Calu3 (cell line): ENCODE data around the gene ABCG1. TPM values are rescaled to one million over a fixed set of nuclear protein-coding genes. Genes with fewer than 3 reads are reported as not detected.

ENCODE experiments used
- BruUV-seq: library from RNA; stranded (reverse); fragments of 400-500 nt; replicated peaks from 2 replicates; lab custom pipeline; 2021; lab: Mats Ljungman, UMichigan
- CTCF ChIA-PET: fragments of 300-600 bp; sonication (Branson Sonifier 250); formaldehyde crosslinking; loops from one replicate; lab custom pipeline; 2022; ENCODE audit warnings: antibody characterized with exemption; lab: Charles Lee
- DNase-seq: peaks from one replicate; pipeline ENCODE4 v3.0.0; 2022
- H3K27ac Mint-ChIP-seq: one replicate; pipeline ENCODE4 v1.8.0; 2022; ENCODE audit warnings: mixed read lengths; ENCODE audit not compliant: unreplicated experiment
- H3K27me3 Mint-ChIP-seq: one replicate; pipeline ENCODE4 v1.8.0; 2022; ENCODE audit warnings: mixed read lengths; ENCODE audit not compliant: unreplicated experiment
- H3K36me3 Mint-ChIP-seq: one replicate; pipeline ENCODE4 v1.8.0; 2022; ENCODE audit warnings: mild to moderate bottlenecking, moderate library complexity, mixed read lengths; ENCODE audit not compliant: insufficient read depth, unreplicated experiment
- H3K4me1 Mint-ChIP-seq: one replicate; pipeline ENCODE4 v1.8.0; 2022; ENCODE audit warnings: mild to moderate bottlenecking, low read depth, mixed read lengths; ENCODE audit not compliant: unreplicated experiment
- H3K4me3 Mint-ChIP-seq: one replicate; pipeline ENCODE4 v1.8.0; 2022; ENCODE audit warnings: mild to moderate bottlenecking, low read depth, moderate library complexity, mixed read lengths; ENCODE audit not compliant: unreplicated experiment
- H3K9me3 Mint-ChIP-seq: one replicate; pipeline ENCODE4 v1.8.0; 2022; ENCODE audit warnings: low read depth, mixed read lengths; ENCODE audit not compliant: unreplicated experiment
- intact Hi-C: fragments of 100-400 bp; cut with micrococcal nuclease; formaldehyde crosslinking; loops from one replicate; pipeline ENCODE4 v1.10.0; 2022; ENCODE audit not compliant: unreplicated experiment
- total RNA-seq: library from RNA; stranded (reverse); gene quantifications from 2 replicates; pipeline ENCODE4 v1.2.3, GENCODE V29; 2022
- TF ChIP-seq, protein P1 (sequence below): fragments of 200-600 bp; IDR thresholded peaks from one replicate; pipeline ENCODE4 v1.8.0; 2022; ENCODE audit warnings: antibody characterized with exemption; ENCODE audit not compliant: unreplicated experiment

ABCG1 gene
- total RNA-seq, 1 experiment from 2014 or later: 0.19 TPM

- TF ChIP-seq, protein P1, sequence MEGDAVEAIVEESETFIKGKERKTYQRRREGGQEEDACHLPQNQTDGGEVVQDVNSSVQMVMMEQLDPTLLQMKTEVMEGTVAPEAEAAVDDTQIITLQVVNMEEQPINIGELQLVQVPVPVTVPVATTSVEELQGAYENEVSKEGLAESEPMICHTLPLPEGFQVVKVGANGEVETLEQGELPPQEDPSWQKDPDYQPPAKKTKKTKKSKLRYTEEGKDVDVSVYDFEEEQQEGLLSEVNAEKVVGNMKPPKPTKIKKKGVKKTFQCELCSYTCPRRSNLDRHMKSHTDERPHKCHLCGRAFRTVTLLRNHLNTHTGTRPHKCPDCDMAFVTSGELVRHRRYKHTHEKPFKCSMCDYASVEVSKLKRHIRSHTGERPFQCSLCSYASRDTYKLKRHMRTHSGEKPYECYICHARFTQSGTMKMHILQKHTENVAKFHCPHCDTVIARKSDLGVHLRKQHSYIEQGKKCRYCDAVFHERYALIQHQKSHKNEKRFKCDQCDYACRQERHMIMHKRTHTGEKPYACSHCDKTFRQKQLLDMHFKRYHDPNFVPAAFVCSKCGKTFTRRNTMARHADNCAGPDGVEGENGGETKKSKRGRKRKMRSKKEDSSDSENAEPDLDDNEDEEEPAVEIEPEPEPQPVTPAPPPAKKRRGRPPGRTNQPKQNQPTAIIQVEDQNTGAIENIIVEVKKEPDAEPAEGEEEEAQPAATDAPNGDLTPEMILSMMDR: no peak
- intact Hi-C loops: no loop called here
- DNase-seq: no peak
- no TSS peak for BruUV-seq
- no peak overlapping the region for H3K4me3 Mint-ChIP-seq
- CTCF ChIA-PET: no interaction called here
- no peak overlapping the region for H3K27ac Mint-ChIP-seq
- H3K4me1 Mint-ChIP-seq: no peaks in the 10 kb centered on the region
- H3K9me3 Mint-ChIP-seq: no peaks in the 10 kb centered on the region
- H3K36me3 Mint-ChIP-seq: no peaks in the 10 kb centered on the region
- peaks cover 36% of the 10 kb centered on the region for H3K27me3 Mint-ChIP-seq
Observed at GRCh38 chr21:42303443-42303842, 84.5 kb downstream of the ABCG1 start.

DNA sequence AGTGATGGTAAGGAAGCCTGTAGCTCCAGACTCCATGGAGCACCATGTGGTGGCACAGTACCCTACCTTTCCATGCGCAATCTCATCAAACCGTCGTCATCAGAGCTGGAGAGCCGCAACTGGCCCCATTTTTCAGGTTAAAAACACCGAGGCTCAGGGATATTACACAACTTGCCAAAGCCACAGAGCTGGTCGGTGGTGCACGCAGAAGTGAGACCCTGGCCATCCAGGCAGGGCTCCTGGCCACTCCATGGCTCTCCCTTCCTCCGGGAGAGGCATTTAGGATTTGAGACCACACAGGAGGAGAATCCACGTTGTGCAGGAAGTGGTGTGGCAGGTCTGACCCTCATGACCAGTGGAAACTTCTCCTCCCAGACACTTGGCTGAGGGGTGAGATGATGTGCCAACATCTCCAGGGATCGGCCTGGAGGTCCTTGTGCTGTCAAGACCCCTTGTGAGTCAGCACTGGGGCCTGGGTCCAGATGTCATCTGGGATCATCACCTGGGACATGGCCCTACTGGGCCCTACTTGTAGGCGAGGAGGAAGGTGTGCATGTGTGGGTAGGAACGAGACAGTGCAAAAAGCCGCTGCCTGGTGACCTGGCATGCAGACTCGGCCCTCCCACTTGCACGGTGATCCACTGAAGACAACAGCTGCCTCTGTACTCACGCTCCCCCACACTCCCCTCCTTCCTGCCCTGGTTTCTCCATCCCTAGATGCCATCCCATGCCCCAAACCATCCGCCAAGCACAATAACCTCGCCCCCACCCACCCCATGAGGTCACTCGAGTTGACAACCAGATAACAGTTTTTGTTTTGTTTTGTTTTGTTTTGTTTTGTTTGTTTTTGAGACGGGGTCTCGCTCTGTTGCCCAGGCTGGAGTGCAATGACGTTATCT lies 85.9 kb downstream of the ABCG1 start:
- no peak for DNase-seq
- CTCF ChIA-PET: no interaction called here
- Mint-ChIP-seq H3K4me3 (no peak overlapping the region), H3K9me3 (no peaks in the 10 kb centered on the region), H3K4me1 (no peaks in the 10 kb centered on the region), H3K36me3 (no peaks in the 10 kb centered on the region), H3K27me3 (peaks cover 37% of the 10 kb centered on the region), H3K27ac (no peak overlapping the region)
- TF ChIP-seq, protein P1: no peak
- BruUV-seq: no TSS peak
- intact Hi-C loops: no loop called here

DNA sequence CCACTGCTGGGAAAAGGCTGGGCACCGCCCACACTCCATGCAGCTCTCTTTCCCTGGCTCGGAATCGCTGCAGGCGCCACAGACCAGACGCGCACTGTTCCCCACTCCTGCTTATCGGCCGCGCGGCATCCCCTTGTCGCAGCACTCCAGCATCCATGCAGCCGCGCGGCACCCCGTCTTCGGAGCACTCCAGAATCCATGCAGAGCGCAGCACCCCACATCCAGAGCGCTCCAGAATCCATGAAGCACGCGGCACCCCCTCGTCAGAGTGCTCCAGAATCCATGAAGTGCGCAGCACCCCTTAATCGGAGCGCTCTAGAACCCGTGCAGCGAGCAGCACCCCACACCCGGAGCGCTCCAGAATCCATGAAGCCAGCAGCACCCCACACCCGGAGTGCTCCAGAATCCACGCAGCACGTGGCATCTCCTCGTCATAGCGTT lies 86.8 kb downstream of the ABCG1 start:
- CTCF ChIA-PET: no interaction called here
- Mint-ChIP-seq H3K36me3 (no peaks in the 10 kb centered on the region), H3K4me3 (no peak overlapping the region), H3K9me3 (no peaks in the 10 kb centered on the region), H3K4me1 (peaks cover 6% of the 10 kb centered on the region), H3K27ac (no peak overlapping the region), H3K27me3 (peaks cover 46% of the 10 kb centered on the region)
- intact Hi-C loops: no loop called here
- TF ChIP-seq, protein P1: no peak
- BruUV-seq: no TSS peak
- no peak for DNase-seq

DNA sequence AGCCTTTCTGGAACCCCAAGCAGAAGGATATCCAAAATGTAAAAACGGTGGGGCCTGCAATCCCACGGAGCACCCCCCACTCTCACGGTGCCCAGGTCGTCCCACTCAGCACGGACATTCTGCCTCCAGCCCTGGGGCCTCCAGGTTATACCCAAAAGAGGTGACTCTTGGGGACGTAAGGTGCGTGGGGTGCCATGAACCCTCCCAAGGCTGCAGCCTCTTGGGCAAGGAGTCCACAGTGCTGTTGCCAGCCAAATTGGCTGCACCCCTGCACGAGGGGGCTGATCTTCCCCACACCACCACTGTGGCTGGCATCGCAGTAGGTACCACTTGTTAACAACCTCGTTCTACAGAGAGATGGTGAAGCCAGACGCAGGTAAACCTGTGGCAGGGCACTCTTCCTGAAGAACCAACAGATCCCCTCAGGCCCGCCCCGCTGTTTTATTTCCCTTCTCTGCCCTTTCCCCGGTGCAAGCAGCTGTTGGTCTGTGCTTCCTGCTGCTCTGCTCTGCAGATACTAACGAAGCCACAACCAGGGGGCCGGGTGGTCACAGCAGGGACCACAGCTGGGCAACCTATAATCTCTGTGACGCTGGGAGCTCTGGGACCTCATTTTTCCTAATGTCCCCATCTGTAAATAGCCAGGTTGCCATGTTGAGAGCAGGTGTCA lies 87.6 kb downstream of the ABCG1 start:
- no peaks in the 10 kb centered on the region for H3K9me3 Mint-ChIP-seq
- H3K4me1 Mint-ChIP-seq: peaks cover 6% of the 10 kb centered on the region

More for the DNA sequence above, 87.6 kb downstream of the ABCG1 start:
- Mint-ChIP-seq H3K27ac (no peak overlapping the region), H3K27me3 (peaks cover 49% of the 10 kb centered on the region), H3K36me3 (no peaks in the 10 kb centered on the region), H3K4me3 (no peak overlapping the region)
- CTCF ChIA-PET: no interaction called here
- DNase-seq: no peak
- no TSS peak for BruUV-seq
- TF ChIP-seq, protein P1: no peak
- intact Hi-C loops: no loop called here
